Bronchial epithelial cell (primary cell): ENCODE measurements around the gene TMBIM4. TPM values are rescaled to one million over a fixed set of nuclear protein-coding genes. Genes with fewer than 3 reads are reported as not detected.

ENCODE experiments used
- DNase-seq: peaks from one replicate; pipeline ENCODE4 v3.0.0-alpha.2; 2010; ENCODE audit warnings: low read depth
- FAIRE-seq: peaks from 2 replicates; lab custom pipeline; 2011; peaks lifted over from hg19 to GRCh38; lab: Jason Lieb, UNC
- H3K27me3 ChIP-seq: 2 replicates; pipeline ENCODE4 v1.5.1; 2011; ENCODE audit warnings: low read length; ENCODE audit not compliant: control insufficient read depth, insufficient read depth
- H3K36me3 ChIP-seq: 2 replicates; pipeline ENCODE4 v1.5.1; 2011; ENCODE audit warnings: low read length; ENCODE audit not compliant: control insufficient read depth, insufficient read depth
- H3K4me3 ChIP-seq: 2 replicates; pipeline ENCODE4 v1.5.1; 2011; ENCODE audit warnings: mild to moderate bottlenecking, low read depth, low read length, control low read depth
- CTCF ChIP-seq: IDR thresholded peaks from 2 replicates; pipeline ENCODE4 v1.5.1; 2011; ENCODE audit warnings: mild to moderate bottlenecking, moderate library complexity, low read length, control low read depth, inconsistent platforms; ENCODE audit not compliant: insufficient read depth, severe bottlenecking
- total RNA-seq: library from RNA; depleted of rRNA; stranded (reverse); fragments of >200 nt; gene quantifications from 2 replicates; pipeline ENCODE4 v1.2.1, GENCODE V29; 2014

The TMBIM4 gene
- total RNA-seq, 1 donor from 2014 or later: 29.5 TPM

- H3K27me3 ChIP-seq: no peaks in the 10 kb centered on the region
- DNase-seq: peak; percentile 77
- H3K4me3 ChIP-seq: no peak overlapping the region
- no peak for TF ChIP-seq CTCF
- H3K36me3 ChIP-seq: no peaks in the 10 kb centered on the region
- FAIRE-seq: no peak
These were observed 77.1 kb downstream of the TMBIM4 start for GRCh38 chr12:66092559-66093269.

GRCh38 chr12:66090157-66090556 lies 79.6 kb downstream of the TMBIM4 start:
- TF ChIP-seq CTCF: no peak
- FAIRE-seq: no peak
- no peak overlapping the region for H3K4me3 ChIP-seq
- H3K27me3 ChIP-seq: no peaks in the 10 kb centered on the region
- H3K36me3 ChIP-seq: no peaks in the 10 kb centered on the region
- DNase-seq: no peak

- DNase-seq: peak; percentile 60
- no peaks in the 10 kb centered on the region for H3K36me3 ChIP-seq
- no peak overlapping the region for H3K4me3 ChIP-seq
- FAIRE-seq: no peak
- no peaks in the 10 kb centered on the region for H3K27me3 ChIP-seq
- TF ChIP-seq CTCF: peak; percentile 72
These were observed 82.3 kb downstream of the TMBIM4 start for GRCh38 chr12:66087365-66087943.

- no peak for TF ChIP-seq CTCF
- no peak for FAIRE-seq
- H3K36me3 ChIP-seq: no peaks in the 10 kb centered on the region
These were observed 83.8 kb downstream of the TMBIM4 start for GRCh38 chr12:66085998-66086397.

More at GRCh38 chr12:66085998-66086397, 83.8 kb downstream of the TMBIM4 start:
- no peak for DNase-seq
- H3K27me3 ChIP-seq: no peaks in the 10 kb centered on the region
- no peak overlapping the region for H3K4me3 ChIP-seq

Other genes starting within 250 kb of the TMBIM4 start
- 6.1 and 6.5 TPM in 2 replicates for gene LLPH, start 39.2 kb downstream of the TMBIM4 start, total RNA-seq
- 1.0 and 1.6 TPM in 2 replicates for gene IRAK3, start 19.2 kb upstream of the TMBIM4 start, total RNA-seq
- 2.2 and 2.6 TPM in 2 replicates for gene HELB, start 132.5 kb upstream of the TMBIM4 start, total RNA-seq